ENCODE measurements around the gene ZFR2.
A peak's percentile ranks its signal among the peaks of the same experiment; 100 is the strongest.
"Not testable (repeated sequence)": the region's sequence is repeated elsewhere in the genome, so short reads cannot be mapped to it uniquely, and the experiment has no call there.

Gene ZFR2

DNA sequence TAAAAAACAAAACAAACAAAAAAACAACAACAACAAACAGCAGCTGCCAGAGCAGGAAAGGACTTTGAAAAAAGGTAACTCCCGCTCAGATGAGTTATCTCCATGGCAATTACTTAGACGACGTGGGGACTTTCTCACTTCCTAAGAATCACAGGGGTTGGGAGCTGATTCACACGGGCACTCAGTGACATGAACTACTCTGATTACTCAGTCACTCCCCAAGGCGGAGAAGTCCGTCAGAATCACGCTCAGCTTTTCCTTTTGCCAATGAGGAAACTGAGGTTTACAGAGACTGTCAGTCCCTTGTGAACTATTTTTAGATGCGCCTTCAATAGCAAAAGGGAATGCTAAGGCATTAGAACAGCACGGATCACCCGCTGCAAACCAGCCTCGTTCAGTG, 50.4 kb downstream of the ZFR2 start:
- FAIRE-seq (no peak), DNase-seq (ENCODE audit: insufficient read length, low spot score) (no peak)

DNA sequence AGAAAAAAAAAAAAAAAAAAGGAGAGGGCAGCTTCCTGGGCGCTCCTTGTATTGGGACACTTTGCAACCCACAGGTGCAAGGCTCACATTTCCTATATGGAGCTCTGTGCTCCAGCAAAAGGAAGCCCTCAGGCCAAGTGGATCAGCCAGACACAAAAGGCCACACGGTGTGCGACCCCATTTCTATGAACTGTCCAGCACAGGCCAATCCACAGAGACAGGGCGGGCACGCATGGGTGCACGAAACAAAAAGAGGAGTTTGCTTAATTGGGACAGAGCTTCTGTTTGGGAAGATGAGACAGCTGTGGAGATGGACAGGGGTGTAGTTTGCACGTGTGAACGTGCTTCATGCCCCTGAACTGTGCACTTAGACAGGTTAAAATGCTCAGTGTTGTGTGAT, 51.1 kb downstream of the ZFR2 start:
- no peak for FAIRE-seq
- no peak for DNase-seq (ENCODE audit: insufficient read length, low spot score)

DNA sequence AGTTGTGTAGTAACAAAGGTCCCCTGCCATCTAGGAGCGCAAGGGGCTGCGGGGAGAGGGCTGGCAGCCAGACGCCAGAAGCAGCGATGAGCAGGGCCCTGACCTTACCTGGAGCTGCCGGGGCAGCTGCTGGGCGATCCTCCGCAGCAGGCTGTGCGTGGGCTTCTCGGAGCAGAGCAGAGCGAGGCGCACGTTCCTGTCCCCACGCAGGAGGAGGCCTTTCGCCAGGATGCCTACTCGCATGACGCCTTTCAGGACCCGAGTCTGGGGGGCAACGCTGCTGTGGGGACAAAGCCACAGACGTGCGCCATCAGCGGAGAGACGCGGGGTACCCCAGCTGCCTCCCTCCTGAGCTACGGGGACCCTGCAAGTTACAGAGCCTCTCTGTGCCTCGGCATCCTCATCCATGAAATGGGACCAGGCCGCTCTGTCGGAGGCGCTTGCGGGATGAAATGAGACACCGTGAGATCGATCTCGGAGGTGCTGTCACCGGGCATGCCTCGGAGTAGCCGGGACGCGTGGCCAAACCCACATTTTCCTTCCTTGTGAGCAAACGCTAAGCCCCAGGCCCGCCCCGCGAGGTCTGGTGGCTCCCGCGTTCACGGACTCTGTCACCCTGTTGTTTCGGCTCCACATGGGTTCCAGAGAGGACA, 52.1 kb downstream of the ZFR2 start:
- DNase-seq (ENCODE audit: insufficient read length, low spot score) (no peak), FAIRE-seq (no peak)

DNA sequence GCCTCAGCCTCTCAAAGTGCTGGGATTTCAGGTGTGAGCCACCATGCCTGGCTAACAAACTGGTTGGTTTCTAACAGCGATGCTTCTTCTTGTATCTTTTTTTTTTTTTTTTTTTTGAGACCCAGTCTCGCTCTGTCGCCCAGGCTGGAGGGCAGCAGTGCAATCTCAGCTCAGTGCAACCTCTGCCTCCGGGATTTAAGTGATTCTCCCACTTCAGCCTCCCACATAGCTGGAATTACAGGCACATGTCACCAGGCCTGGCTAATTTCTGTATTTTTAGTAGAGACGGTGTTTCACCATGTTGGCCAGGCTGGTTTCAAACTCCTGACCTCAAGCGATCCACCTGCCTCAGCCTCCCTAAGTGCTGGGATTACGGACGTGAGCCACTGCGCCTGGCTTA, 52.7 kb downstream of the ZFR2 start:
- not testable (repeated sequence) for DNase-seq (ENCODE audit: insufficient read length, low spot score); FAIRE-seq

DNA sequence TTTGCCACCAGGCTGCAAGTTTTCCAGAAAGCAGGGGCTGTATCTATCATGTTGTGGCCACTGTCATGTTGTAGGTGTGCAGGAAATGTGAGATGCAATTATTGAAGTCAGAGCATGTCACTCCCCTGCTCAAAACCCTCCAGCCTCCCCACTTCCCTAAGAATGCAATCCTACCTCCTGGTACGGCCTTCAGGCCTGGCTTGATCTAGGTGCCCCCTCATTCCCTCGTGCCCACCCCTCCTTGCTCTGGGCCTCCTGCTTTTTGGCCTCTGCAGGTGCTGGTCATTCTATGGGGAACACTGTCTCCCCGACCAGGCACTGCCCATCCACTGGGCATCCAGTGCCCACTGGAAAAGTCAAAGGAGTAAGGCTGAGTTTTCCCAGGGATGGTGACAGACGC, 54.2 kb downstream of the ZFR2 start:
- no peak for FAIRE-seq
- no peak for DNase-seq (ENCODE audit: insufficient read length, low spot score)

DNA sequence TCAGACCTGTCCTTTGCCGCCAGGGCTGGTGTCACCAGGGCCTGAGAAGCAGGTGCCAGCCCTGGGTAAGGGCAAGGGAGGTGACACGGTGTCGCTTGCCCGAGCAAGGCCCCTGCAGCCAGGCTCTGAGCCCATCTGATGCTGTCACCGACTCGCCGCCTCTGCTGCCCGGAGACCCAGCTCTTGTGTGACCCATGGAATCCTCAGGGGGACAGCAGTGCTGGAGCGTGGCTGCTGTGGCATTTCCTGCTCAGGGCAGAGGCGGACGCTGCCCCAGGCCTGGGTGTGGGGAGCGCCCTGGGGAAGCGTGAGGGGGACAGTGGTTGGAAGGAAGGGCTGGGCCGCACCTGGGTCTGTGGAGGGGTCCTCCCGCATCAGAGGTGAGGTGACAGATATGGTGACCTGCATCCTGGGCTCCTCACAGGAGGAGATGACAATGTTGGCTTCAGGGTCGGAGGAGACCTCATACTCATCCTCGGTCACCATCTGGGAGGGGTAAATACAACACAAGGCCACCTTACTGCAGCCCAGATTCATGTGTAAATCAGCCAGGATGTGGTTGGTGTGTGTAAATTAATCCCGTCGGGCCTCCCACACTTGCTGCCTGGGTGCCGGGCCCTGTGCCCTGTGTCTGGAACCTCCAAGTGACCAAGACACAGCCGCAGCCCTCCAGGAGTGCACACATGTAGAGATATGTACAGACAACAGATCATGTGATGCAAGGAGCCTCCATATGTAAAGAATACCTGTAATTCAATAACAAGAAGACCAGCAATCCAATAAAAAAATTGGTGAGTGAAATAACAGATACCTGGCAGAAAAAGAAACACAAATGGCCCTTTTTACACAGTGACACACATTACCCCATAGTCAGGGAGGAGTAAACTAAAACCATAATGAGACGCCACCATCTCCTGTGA, 55.1 kb downstream of the ZFR2 start:
- FAIRE-seq: no peak

DNA sequence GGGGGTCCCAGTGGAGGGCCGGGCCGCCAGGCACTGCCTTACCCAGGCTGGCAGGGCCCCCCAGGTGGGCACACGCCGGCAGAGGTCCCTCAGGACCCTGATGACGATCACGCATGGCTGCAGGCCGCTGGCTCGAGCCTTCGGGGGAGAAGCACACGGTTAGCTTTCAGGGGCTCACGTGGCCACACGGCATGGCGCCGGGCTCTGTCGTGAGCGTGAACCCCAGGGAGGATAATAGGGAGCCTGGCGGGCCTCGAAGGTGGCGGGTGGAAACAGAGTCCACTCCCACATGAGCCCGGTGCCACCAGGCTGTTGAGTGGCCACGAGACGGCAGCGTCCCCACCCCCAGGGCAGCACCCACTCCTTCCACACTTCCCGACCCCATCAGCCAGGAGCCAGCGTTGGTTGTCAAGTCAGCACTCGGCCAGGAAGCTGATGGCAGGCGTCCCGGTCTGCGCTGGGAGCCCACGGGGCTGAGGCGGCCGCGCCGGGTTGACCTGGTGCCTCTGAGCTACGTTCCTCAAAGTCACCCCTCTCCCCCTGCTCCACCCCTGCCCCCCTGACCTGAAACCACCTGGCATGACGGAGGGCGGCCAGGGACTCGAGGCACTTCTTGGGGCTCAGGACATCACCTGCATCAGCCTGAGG, 58.0 kb downstream of the ZFR2 start:
- FAIRE-seq (no peak), DNase-seq (ENCODE audit: insufficient read length, low spot score) (no peak)

More for the DNA sequence above, 55.1 kb downstream of the ZFR2 start:
- DNase-seq (ENCODE audit: insufficient read length, low spot score): no peak

DNA sequence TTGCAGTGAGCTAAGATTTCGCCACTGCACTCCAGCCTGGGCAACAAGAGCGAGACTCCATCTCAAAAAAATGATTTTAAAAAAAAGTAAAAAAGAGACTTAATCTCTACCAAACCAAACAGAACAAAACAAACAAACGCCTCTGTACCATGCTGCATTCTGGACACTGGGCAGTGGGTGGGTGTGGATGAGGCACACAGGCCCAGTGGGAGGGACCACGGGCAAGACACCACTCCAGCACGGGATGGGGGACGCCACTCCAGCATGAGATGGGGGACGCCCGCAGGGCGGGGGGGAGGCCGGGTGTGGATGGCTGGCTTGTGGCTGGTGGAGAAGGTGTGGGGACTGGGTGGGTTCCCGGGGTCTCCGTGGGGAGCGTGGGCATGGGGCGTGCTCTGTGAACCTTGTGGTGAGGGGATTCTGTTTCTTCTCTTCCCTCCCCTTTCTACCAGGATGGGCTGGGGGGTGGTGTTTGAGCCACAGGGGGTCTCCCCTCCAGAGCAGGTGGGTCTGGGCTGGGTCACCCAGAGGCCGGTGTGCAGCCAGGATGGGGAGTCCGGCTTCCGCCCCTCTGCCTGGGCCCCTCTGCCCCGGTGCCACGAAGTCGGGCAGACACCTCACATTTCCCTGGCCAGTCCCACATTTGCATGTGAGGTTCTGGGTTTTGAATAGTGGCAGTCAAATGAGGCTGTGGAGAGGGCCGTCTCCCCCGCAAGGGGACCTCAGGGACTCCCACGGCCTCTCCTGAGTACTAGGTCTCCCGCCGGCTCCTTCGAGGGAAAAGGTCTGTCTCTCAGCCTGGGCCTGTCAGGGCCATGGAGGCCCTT, 58.7 kb downstream of the ZFR2 start:
- DNase-seq (ENCODE audit: insufficient read length, low spot score) (no peak), FAIRE-seq (no peak)

DNA sequence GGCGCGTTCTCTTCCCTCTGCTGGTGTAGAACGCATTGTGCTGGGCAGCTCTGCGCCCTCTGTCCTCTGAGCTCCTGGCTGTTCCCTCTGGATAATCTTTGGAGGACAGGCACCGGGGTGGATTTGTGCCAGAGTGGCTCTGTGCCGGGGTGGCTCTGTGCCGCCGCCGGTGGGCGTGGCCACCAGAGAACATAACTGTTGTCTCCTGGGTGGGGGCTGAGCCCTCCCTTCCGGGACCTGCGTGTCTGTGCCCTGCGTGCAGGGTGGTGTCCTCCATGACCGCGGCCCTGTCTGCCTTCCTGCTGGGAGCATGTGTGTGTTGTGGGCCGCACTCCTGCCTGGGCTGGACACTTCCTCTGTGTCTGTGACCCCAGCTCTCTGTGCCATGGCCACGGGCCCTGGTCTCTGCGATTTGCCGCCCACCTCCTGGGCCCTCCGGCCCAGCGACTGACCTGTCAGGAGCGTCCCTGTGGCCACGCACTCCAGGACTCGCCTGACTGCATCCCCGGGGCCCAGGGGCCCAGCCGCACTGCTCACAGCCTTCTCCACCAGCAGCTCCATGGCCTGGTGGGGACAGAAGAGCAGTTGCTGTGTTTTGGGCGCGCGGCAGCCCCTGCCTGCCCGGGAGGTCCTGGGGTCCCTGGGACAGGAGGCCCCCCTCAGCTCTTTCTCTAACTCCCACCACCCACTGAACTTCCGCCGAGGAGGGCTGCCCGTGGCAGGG, 60.3 kb downstream of the ZFR2 start:
- FAIRE-seq (no peak), DNase-seq (ENCODE audit: insufficient read length, low spot score) (no peak)

DNA sequence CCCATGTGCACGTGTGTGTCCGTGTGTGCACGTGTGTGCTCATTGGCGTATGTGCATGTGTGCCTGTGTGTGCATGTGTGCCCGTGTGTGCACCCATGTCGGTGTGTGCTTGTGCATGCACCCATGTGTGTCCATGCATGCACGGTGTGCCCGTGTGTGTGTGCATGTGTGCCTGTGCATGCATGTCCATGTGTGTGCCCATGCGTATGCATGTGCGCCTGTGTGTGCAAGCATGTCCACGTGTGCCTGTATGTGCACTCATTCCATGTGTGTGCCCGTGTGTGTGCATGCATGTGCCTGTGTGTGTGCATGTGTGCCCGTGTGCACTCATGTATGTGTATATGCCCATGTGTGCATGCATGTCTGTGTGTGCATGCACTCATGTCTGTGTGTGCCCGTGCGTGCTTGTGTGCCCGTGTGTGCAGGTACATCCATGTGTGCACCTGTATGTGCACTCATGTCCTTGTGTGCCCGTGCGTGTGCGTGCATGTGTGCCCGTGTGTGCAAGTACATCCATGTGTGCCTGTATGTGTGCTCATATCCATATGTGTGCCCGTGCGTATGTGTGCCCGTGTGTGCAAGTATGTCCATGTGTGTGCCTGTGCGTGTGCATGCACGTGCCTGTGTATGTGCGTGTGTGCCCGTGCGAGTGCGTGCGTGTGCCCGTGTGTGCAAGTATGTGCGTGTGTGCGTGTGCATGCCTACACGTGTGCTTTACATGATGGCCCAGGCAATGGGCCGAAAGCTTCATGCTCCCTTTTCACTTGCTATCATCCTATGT, 61.1 kb downstream of the ZFR2 start:
- FAIRE-seq: peak; percentile 82

DNA sequence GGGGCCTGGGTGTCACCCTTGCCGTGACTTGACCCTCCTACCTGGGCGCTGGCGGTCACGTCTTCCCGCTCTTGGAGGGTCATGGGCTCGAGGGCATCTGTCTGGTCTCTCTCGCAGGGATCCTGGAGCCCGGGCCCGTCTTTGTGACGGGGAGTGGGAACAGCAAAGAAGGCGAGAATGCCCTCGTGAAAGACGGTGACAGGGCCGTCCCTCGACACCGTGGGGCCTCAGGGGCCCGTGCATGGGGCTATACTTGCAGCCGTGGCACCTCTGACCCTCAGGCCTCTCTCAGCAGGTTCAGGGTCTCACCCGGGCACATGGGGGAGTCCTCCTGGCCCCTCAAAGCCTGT, 61.7 kb downstream of the ZFR2 start:
- no peak for FAIRE-seq
- DNase-seq (ENCODE audit: insufficient read length, low spot score): no peak

More for the DNA sequence above, 61.1 kb downstream of the ZFR2 start:
- no peak for DNase-seq (ENCODE audit: insufficient read length, low spot score)

DNA sequence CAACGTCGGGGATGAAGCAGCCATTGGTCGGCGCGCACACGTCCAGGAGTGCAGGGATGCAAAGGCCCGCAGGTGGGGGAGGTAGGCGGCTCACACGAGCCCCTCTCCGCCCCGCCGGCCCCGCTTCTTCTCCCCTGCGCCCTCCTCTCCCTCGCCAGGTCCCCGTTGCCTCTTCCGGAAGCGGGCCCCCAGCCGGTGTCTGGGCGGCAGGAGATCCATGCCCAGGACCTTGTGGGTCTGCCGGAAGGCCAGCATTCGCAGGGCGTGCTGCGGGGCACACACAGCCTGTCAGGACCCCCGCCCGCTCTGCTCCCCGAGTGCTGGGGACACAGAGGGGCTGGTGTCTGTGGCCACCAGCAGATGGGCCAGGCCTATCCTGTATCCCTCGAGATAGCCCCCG, 63.0 kb downstream of the ZFR2 start:
- DNase-seq (ENCODE audit: insufficient read length, low spot score) (no peak), FAIRE-seq (no peak)

DNA sequence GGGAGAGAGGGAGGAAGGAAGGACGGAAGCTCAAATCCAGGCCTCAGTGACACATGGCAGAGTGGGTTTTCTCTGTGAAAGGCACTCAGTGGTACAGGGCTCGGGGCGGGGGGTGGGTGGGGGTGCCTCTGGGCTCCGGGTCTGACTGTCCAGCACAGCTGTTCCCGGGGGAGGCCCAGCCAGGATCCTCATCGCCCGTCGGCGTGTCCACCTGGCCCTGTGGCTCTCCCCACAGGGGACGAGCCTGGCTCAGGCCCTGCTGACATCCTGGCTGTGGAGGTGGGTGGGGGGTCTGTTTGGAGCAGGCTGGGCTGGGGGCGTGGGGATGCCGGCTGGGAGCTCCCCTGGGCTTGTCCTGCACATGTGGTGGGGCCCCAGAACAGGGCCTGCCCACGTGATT, 64.4 kb downstream of the ZFR2 start:
- no peak for DNase-seq (ENCODE audit: insufficient read length, low spot score)
- FAIRE-seq: no peak

DNA sequence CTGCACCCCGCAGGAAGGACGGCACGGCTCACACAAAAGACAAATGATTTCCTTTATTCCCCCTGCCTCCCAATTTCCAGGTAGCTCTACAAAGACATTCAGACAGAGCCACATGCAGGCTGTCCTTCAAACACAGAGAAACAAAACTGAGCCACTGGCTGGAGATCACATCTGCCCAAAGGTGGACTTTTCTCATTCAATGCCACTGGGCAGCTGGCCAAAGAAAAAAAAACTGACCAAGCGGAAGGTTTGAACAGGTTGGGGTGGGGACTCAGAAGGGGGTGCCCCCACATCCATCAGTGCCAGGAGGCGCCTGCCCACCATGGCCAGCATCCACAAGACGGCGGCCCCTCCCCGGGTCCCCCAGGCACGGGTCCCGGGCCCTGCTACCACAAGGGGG, 64.9 kb downstream of the ZFR2 start:
- DNase-seq (ENCODE audit: insufficient read length, low spot score): no peak
- no peak for FAIRE-seq

DNA sequence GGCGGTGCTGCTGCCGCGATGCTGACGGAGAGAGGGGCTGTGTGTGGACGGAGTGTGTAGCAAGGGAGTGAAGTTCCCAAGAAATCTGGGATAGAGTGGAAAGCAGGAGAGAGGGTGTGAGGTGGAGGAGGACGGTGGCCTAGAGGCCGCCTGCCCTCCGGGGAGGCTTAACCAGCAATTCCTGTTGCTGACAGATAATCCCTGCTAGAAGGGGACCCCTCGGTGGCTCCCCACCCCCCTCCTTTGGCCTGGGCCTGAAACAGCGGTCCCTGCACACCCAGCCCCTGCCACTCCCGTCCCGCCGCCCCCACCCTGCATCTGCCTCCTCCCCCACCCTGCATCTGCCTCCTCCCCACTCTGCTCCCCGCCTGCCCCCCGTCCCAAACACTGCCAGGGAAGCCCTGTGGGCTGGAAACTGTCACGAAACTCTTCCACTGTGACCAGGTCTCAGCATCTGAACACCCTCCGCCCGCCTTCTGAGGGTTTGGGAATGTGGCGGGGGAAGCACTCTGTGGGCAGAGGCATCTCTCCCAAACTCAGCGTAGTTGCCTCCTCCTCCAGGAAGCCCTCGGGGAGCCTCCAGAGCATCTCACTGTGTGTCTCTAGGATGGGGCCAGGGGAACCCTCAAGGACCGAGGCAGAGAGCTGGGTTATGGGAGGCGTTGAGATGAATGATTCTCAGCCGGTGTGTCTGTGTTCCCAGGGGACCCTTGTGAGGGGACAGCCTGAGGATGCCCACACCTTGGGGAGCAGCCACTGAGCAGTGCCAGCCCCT, 65.5 kb downstream of the ZFR2 start:
- no peak for FAIRE-seq
- DNase-seq (ENCODE audit: insufficient read length, low spot score): no peak

DNA sequence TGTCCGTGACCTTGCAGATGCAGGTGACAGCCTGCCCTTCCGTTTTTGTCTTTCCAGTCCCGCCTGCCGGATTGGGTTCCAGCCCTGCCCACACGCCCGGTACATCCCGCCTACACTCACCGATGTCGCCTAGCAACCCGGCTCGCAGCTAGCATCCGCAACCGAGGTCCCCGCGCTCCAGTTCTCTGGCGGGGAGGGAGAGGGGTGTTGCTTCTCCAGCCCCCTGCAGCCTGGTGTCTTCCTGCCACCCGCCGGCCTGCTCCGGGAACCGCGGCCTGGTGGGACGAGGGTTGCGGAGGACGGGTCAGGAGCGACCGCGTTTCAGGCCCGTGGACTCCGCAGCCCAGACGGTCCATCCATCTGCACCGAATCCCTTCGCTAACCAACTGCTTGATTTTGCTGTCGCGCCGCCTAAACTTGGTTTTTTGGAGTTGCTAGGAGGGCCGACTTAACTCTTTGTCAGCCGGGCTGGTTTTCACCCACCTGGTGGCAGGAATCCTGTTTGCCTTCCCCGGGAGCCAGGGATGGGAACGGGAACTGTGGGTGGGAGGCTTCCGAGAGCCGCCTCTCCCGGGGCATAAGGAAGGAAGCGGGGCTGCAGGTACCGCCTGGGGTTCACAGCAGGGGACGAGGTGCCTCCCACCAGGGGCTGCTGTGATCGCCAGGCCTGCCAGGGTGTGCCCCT, 67.3 kb downstream of the ZFR2 start:
- DNase-seq (ENCODE audit: insufficient read length, low spot score): no peak
- no peak for FAIRE-seq

DNA sequence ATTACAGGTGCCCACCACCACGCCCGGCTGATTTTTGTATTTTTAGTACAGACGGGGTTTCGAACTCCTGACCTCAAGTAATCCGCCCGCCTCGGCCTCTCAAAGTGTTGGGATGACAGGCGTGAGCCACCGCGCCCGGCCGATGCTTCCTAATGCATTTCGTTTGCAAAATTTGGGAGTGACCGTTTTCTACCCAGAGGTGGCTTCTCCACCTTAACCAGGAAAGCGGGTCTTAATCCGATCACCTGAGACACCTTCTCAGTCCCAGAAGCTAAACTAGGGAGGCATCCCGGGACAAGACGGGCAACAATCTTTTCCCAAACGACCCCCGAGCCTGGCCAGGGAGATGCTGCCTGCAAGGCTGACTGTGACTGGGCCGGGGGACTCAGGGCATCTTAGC, 67.8 kb downstream of the ZFR2 start:
- FAIRE-seq: no peak
- no peak for DNase-seq (ENCODE audit: insufficient read length, low spot score)

DNA sequence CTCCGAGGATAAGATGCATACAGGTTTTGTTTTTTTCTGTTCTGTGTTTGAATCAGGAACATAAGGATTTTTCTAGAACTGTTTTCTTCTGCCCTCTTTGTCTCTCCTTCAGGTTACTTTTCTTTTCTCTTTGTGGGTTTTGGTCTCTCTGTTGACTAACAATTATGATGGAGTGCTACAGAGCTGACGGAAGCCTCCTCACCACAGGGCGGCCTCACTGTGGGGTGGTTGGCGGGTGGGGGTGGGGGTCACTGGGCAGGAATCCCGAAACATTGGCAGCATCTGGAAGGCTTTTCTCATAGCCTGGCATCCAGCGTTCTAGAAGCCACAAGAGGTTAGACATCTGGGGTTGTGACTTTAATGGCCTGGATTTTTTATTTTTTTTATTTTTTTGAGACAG, 70.7 kb downstream of the ZFR2 start:
- FAIRE-seq: no peak

More for the DNA sequence above, 70.7 kb downstream of the ZFR2 start:
- DNase-seq (ENCODE audit: insufficient read length, low spot score): no peak
